HG03575 (cell line): Measurements from ENCODE around the gene CLINT1.
"Not testable (repeated sequence)": the region's sequence is repeated elsewhere in the genome, so short reads cannot be mapped to it uniquely, and the experiment has no call there.

ENCODE experiments used
- ATAC-seq: cut with Tn5 transposase; IDR thresholded peaks from one replicate; pipeline ENCODE4 v1.9.1; 2021; ENCODE audit not compliant: unreplicated experiment, insufficient number of reproducible peaks, low FRiP score; ENCODE audit errors: extremely low read depth

The CLINT1 gene

DNA sequence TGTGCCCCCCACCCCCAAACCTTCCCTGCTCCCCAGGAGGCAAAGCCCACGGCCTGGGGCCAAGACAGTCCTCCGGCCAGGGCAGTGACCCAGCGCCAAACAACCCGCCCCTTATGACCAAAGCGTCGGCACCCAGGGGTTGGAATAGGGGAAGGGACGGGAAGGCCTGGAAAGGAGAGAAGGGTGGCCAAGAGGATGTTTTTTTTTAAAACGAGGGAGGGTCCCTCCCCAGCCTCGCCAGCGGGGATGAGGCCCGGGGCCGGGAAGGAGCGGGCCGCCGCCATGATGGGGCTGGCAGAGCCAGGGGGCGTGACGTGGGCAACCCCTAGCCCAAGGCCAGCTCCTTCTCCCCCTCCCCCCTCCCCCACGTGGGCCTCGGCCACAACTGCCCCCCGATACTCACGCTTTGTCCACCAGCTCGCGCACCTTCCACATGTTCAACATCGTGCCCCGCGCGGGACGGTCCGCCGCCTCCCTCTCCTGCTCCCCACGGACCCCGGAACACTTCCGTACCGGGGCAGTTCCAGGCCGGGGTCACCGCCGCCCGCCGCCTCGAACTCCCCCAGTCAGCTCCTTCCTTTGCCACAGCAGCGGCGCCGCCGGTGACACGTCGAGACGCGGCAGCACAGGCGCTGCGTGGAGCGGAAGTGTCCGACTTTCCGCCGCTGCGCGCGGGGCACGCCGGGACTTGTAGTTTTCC lies at the start of gene CLINT1:
CLINT1 (minus strand) TSS at position 619 of the 700 bp plus-strand sequence; CDS start at position 444, 175 bp downstream.
- ATAC-seq, result no peak

DNA sequence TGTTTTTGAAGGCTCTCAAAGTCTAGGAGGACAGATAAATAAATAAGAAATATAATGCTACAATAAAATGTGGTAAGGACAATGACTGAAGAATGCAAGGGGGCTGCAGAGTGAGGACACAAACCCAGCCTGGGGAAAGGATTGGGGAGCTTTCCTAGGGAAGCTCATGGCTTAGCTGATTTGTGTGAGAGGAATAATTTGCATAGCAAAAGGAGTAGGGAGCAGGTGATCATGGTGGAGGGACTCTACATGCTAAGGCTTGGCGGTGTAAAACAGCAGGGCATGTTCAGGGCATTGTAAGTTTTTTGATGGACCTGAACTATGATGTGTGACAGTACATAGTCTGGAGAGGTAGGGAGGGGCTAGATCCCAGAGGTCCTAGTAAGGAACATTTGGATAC lies 49.5 kb upstream of the CLINT1 start:
- no peak for ATAC-seq

DNA sequence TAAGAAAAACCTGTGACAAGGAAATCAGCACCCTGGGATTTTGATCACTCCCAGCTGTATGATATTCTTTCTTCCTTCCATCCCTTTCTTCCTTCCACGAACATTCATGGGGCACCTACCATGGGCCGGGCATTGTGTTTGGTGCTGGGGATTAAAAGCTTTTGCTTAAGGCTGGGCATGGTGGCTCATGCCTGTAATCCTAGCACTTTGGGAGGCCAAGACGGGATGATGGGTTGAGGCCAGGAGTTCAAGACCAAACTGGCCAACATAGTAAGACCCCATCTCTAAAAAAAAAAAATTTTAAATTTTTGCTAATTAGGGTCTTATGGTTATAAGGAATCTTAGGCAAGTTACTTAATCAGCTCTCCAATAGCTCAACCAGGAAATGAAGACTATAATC lies 48.5 kb upstream of the CLINT1 start:
- ATAC-seq, result no peak

DNA sequence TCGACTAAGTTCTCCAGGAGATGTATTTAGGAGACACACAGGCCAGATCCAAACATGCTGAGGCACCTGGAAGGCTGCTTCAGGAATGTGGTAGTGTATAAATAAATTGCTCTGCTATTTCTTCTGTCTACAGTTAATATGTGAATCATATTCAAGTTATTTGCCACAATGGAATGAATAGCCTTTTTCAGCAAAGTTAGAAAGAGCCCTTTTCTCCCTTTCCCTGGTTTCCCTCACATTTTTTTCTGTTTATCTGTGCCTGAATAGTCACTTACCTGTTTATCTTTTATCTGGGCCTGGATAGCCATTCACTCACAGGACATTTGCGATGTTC lies 44.1 kb upstream of the CLINT1 start:
- no peak for ATAC-seq

DNA sequence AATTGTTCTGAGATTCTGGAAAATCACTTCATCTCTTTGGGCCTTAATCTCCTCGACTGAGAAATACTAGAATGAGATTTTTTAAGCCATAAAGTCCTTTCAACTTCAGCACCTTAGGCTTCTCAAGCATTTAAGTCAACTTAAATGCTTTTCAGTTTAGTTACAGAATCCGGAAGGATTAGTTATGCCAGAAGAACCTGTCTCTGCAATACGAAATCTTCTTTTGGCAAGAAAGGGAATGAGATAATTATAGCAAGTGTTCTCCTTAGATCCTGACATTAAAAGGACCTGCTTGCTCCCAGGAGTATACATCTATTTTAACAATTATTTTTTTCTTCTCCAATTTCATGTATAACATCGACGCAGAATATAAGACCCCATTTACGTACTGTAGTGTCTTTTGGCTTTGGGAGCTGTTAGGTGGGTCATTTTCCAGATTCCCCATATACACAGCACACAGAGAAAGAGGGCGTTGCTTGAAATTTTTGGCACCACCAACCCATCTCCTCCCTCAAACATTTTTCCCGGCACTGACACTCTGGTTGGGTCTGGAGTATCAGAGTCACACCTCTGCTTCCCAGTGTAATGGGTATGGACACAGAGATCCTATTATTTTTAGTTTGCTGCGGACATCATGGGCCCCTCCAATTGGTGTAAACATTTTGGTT lies 43.6 kb upstream of the CLINT1 start:
- ATAC-seq, result no peak

DNA sequence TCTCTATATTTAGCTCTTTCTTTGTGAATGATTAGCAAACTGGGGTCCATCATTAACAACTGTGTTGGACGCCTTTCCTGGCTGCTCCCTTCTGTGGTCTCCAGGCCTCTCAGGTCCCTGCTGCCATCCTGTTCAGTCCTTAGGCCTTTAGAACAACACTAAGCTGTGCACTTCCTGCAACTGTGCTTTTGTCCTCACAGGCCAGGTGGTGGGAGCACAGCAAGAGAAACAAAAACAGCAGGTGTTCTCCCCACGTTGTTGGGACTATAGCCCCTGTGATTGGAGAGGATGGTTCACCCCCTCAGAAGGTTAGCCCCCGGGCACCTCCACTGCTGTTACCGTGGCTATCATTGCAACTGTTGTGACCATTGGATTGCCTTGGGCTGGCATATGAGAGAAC lies 41.7 kb upstream of the CLINT1 start:
- no peak for ATAC-seq

DNA sequence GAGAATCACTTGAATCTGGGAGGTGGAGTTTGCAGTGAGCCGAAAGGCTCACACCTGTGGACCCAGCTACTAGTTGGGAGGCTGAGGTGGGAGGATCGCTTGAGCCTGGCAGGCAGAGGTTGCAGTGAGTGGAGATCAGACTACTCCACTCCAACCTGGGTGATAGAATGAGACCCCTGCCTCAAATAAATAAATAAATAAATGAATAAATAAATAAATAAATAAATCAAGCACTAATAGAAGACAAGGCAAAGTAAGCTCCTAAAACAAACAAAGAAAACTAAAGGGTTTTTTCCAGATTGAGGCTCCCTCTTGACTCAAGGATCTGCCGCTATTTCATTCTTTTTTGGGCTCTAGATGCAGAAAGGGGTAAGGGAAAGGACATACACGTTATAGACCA lies 34.7 kb upstream of the CLINT1 start:
- ATAC-seq, result no peak

DNA sequence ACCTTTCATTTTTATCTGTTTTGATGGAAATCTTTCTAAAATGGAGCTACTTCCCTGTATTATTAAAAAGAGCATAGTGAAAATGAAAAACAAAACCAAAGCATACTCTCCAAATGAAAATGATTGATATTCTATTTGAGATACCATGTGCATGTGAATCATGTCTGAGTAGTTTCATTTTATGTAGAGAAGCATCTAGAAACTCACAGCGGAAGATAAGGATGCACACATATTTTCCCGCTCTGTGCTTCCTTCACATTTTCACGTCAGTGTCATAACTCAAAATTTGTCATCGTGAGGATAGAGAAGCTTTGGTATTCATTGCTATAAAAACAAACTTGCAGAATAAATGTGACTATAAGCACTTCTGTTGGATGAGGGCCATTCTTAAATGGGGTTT lies 34.0 kb upstream of the CLINT1 start:
- no peak for ATAC-seq

DNA sequence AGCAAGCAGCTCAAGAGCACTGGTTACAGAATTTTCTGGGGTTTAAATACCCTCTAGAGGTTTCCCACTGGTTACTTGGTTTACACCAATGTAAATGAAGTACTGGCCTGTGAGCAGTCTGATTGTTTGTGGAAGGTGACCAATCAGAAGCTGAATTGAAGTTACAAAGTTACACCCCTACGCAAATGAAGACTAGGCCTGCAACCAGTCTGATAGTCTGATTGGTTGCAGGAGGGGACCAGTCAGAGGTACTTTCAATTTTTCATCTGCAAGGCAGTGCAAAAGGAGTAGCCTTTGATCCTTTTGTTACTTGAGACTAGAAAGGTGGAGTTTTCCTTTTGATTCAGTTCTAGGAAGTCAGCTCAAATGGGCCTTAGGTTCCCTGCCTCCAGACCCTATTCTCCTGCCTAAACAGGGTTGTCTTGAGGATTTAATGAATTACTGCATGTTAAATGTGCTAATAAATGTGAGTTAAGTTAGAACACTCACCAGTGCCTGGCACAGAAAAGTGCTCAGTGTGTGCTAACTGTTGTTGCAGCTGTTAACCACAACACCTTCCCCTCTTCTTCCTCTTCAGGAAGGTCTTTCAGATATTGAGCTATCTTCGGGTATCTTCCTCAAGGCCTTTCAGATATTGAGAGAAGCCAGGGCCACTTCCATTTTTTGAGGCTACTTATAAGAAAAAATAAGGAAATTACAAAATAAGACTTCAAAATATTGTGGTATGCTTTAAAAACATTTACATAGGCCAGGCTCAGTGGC lies 32.1 kb upstream of the CLINT1 start:
- ATAC-seq, result no peak

DNA sequence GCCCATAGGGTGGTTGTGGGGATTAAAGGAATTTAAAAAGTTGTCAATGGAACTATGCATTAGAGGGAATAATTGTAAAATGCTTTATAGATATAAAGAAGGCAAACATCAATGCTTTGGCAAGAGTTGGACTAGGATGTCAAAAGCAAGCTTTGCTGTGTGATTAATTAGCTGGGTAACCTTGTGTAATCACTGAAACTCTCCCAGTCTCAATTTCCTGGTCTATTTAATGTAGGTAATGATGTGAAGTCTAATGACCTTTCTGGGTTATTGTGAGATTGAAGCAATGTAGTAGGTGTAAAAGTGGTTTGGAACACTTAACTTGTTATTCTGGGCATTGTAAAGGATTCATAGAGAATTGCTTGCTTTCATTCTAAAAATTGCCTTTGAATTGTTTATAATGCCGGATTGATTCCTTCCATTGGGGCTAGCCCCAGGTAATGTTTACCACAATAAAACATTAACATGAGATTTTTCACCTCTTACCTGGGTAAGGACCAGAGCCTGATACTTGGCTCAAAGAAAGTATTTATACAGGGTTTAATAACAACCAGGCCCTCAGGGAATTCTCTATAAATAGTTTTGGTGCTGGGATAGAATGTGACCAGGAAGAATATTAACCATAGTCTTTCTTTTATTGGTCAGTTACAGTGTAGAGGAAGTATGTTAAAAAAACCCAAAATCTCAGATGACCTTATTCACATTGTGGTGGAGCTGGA lies 30.0 kb upstream of the CLINT1 start:
- no peak for ATAC-seq

DNA sequence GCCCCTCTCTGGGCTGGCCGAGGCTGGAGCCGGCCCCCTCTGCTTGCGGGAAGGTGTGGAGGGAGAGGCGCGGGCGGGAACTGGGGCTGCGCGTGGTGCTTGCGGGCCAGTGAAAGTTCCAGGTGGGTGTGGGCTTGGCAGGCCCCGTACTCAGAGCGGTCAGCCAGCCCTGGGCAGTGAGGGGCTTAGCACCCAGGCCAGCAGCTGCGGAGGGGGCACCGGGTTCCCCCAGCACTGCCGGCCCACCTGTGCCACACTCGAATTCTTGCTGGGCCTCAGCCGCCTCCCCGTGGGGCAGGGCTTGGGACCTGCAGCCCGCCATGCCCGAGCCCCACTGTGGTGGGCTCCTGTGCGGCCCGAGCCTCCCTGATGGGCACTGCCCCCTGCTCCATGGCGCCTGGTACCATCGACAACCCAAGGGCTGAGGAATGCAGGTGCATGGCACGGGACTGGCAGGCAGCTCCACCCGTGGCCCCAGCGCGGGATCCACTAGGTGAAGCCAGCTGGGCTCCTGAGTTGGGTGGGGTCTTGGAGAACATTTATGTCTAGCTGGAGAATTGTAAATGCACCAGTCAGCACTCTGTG lies 27.9 kb upstream of the CLINT1 start:
- ATAC-seq, result no peak

DNA sequence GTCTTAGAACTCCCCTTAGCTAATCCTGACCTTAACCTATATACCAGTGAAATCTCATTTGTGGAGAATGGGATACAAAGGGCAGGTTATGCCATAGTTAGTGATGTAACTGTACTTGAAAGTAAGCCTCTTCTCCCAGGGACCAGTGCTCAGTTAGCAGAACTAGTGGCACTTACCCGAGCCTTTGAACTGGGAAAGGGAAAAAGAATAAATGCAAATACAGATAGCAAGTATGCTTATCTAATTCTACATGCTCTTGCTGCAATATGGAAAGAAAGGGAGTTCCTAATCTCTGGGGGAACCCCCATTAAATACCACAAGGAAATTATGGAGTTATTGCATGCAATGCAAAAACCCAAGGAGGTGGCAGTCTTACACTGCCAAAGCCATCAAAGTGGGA lies 26.1 kb upstream of the CLINT1 start:
- ATAC-seq, result not testable (repeated sequence)

DNA sequence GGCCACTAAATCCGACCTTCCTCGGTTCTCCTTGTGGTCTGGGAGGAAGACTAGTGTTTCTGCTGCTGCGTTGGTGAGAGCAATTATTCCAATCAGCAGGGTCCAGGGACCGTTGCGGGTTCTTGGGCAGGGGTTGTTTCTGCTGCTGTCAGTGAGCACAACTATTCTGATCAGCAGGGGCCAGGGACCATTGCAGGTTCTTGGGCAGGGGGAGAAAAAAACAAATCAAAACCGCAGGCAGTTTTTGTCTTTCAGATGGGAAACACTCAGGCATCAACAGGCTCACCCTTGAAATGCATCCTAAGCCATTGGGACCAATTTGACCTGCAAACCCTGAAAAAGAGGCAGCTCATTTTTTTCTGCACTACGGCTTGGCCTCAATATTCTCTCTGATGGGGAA lies 22.6 kb upstream of the CLINT1 start:
- not testable (repeated sequence) for ATAC-seq

DNA sequence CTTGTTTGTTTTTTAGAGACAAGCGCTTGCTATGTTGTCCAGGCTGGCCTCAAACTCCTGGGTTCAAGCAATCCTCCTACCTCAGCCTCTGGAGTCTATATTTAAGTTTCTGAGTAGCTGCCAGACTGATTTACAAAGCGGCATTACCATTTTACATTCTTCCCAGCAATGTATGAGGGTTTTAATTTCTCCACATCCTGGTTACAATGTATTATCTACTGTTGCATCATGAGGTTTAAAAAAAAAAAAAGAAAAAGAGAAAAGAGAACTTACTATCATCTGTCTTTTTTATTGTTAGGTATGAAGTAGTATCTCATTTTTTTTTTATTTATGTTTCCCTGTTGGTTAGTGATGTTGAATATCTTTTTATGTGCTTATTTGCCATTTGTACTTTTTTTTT lies 18.9 kb upstream of the CLINT1 start:
- no peak for ATAC-seq

DNA sequence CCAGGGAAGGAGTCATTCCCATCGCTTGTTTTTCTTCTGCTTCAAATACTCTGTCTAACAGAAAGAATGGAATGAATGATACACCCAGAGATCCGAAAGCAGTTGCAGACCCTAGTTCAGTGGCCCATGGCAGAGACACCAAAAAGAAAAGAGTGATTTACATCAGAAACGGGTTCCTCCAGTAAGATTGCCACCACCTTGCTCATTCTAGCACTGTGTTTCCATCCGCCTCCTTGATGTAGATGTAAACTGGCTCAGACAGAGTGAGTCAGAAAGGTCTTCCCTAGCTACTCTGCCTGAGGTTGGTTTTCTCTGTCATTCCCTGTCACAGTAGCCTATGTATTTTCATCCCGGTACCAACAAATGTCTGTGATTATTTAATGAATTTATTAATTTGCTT lies 15.9 kb upstream of the CLINT1 start:
- ATAC-seq, result no peak

DNA sequence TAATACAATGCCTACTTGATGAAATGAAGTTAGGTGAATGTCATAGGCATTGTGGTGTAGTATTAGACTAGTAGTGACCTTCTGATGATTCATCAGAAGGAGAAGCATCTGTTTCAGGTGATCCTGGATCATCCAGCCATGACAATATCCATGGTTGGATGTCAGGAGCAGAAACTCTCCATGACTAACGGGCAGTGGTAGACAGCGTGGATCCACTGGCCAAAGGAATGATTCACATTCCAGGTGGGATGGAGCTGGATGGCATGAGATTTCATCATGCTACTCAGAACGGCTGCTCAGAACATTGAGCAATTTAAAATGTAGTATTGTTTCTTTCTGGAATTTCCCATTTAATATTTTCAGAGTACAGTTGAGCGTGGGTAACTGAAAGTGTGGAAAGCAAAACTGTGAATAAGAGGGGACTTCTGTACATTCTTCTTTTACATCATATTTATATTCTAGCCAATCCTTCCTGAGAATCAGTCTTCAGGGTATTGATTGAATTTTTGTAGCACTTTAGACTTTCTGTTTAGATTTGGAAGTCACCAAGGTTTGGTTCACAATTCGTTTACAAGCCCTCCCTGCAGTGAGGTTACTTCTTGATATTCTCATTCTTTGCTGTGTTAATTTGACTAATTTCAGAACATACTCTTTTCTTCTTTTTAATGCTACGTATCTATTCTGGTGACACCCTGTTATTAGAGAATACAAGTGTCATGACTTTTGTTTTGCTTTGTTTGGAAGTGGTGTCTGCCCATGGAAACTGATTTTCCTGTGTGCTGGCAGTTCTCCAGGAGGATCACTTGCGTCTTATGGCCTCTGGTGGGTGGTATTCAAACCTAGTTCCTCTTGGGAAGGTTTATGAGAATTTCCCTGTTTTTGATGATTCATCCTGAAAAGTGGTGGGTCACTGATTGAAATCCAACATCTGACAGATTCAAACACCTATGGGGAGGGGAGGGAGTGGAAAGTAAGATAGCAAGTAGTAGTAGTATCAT lies 12.2 kb upstream of the CLINT1 start:
- no peak for ATAC-seq

DNA sequence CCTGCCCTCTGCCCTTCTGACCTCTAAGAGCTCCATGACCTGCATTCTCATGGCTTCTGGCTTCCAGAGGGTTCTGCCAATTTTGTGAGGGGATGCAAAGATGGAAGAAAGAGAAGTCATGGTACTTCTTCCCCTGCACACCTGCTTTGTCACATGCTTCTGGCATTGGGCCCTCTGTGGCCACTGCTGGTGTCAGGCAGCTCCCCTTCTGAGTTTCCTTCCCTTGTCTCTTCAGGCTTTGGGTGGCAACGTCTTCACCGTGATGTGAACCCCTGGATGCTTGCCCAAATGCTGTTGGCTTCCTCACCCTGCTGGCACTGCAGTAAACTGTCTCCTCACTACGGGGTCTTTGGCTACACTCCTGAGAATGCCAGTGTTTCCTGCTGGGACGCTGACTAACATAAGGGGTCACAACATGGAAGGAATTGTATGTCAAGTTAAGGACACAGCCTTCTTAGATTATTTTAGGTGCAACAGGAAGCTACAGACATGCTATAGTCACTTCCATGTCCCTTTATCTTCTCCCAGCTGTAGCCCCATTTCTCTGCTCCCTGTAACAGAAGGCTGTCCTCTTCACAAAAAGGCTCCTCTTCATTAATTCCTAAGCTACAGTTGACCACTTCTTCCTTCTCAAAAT lies 8.9 kb upstream of the CLINT1 start:
- no peak for ATAC-seq

DNA sequence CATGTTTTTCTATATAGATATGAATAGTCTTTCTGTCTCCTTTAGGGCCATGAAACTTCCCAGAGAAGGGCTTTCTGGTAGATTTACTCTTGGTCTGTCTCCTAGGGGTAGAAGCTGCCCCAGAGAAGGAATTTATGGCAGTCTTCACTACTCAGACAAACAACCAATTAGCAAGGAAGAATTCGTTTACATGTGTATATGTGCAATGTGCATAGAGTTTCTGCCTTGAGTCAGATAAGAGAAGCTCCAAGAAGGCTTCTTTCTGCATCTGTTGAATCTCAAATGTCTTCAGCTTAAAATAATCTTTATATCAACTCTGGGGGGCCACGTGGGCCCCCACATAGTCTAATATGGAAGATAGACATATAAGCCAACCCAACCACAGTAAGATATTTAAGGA lies 7.6 kb upstream of the CLINT1 start:
- no peak for ATAC-seq
